ENCODE data around the gene ALMS1. TPM values are rescaled to one million over a fixed set of nuclear protein-coding genes. Genes with fewer than 3 reads are reported as not detected.
"Not testable (repeated sequence)": the region's sequence is repeated elsewhere in the genome, so short reads cannot be mapped to it uniquely, and the experiment has no call there.

The ALMS1 gene, protein sequence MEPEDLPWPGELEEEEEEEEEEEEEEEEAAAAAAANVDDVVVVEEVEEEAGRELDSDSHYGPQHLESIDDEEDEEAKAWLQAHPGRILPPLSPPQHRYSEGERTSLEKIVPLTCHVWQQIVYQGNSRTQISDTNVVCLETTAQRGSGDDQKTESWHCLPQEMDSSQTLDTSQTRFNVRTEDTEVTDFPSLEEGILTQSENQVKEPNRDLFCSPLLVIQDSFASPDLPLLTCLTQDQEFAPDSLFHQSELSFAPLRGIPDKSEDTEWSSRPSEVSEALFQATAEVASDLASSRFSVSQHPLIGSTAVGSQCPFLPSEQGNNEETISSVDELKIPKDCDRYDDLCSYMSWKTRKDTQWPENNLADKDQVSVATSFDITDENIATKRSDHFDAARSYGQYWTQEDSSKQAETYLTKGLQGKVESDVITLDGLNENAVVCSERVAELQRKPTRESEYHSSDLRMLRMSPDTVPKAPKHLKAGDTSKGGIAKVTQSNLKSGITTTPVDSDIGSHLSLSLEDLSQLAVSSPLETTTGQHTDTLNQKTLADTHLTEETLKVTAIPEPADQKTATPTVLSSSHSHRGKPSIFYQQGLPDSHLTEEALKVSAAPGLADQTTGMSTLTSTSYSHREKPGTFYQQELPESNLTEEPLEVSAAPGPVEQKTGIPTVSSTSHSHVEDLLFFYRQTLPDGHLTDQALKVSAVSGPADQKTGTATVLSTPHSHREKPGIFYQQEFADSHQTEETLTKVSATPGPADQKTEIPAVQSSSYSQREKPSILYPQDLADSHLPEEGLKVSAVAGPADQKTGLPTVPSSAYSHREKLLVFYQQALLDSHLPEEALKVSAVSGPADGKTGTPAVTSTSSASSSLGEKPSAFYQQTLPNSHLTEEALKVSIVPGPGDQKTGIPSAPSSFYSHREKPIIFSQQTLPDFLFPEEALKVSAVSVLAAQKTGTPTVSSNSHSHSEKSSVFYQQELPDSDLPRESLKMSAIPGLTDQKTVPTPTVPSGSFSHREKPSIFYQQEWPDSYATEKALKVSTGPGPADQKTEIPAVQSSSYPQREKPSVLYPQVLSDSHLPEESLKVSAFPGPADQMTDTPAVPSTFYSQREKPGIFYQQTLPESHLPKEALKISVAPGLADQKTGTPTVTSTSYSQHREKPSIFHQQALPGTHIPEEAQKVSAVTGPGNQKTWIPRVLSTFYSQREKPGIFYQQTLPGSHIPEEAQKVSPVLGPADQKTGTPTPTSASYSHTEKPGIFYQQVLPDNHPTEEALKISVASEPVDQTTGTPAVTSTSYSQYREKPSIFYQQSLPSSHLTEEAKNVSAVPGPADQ (N-terminal part only)
- total RNA-seq (2014; rRNA removed; shearing (Covaris generic)), result 12.3 and 14.6 TPM in 2 replicates
- polyA plus RNA-seq (2015; cell fraction: cytosol; rRNA removed), result 4.4 and 5.5 TPM in 2 replicates
- polyA plus RNA-seq (2015; cell fraction: nucleus; rRNA removed), result 13.8 and 15.8 TPM in 2 replicates

DNA sequence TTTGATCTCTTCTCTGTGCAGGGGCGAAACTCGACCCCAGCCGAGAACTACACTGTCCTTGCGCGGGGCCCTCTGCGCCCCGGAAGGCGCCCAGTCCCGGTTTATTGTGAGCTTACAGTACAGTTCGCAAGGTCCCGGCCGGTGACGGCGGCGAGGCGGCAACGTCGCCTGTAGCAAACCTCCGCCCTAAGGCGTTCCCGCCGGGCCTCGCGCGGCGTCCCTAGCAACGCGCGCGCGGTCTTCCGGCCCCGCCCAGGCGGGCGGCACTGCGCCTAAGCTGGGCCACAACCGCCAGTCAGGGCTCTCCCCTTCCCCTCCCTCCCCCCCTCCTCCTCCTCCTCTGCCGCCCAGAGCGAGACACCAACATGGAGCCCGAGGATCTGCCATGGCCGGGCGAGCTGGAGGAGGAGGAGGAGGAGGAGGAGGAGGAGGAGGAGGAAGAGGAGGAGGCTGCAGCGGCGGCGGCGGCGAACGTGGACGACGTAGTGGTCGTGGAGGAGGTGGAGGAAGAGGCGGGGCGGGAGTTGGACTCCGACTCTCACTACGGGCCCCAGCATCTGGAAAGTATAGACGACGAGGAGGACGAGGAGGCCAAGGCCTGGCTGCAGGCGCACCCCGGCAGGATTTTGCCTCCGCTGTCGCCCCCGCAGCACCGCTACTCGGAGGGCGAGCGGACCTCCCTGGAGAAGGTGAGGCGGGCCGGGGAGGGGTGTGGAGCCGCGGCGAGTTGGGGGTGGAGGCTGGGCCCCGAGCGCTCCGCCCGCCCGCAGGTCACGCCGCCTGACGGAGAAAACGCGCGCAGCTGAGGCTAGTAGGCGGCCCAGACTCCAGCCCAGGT, at the start of gene ALMS1:
Gene ALMS1, plus strand, starts transcription at position 333 of the 838 bp plus-strand sequence. Its CDS starts 33 bp downstream, at position 366.
- DNase-seq (ENCODE audit: low read depth), result peak; percentile 89

DNA sequence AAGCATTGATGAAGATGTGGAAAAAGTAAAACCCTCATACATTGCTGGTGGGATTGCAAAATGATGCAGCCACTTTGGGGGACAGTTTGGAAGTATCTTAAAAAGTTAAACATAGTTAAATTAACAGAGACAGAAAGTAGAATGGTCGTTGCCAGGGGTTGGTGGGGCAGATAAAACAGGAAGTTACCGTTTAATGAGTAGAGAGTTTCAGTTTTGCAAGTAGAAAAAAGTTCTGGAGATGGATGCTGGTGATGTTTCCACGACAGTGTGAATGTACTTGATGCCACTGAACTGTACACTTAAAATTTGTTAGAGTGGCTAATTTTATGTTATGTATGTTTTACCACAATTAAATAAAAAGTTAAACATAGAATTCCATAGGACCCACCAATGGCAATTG, 47.8 kb upstream of the ALMS1 start:
- DNase-seq (ENCODE audit: low read depth), result no peak

DNA sequence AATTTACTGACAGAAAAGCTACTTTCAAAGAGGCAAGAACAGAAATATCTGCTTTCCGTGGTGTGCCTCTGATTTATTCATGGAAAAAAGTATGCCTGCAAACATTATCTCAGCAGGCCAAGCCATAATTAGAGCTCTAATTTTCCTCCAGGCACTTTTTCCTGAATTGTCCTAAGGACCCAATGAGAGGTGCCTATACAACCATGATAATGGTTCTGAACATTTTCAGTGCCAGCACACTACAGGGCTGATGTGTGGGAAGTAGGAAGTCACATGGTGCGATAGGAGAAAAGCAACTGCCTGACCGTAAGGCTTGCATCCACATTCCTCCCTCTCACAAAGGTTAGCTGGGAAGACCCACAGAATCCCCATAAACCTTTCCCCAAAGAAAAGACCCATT, 46.4 kb upstream of the ALMS1 start:
- no peak for DNase-seq (ENCODE audit: low read depth)

DNA sequence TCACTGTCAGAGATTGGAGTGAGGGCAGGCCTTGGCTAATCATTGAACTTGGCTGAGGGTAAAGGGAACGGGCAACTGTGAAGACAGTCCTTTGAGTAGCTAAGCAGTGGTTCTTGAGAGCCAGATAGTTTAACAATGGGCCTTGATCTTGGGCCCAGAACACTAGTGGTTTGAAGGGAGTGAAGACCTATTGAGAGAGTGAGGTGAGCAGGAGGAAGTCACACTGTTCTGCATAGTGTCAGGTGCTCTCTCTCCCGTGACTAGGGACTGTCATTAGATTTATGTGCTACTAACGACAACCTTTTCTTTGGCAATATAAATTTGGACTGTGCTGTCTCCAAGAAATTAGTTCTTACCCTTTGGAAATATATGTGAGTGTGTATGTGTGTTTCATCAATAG, 44.6 kb upstream of the ALMS1 start:
- no peak for DNase-seq (ENCODE audit: low read depth)

DNA sequence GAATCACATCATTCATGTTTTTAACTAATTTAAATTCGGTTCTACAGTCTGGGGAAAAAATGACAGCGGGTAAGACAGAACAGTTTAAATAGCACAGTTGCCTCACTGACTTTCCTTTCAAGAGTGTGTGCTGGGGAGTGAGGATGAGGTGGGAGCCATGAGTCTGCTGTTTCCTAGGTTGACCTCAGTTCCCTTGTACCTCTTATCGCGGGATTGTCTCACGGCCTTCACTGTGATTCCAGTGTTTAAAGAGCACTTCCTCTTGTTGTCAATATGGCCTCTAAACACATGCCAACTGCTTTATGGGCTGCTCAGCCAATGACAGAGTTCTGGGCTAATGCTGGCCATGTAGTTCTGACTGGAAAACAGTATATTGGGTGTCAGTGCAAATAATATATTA, 41.6 kb upstream of the ALMS1 start:
- DNase-seq (ENCODE audit: low read depth), result no peak

DNA sequence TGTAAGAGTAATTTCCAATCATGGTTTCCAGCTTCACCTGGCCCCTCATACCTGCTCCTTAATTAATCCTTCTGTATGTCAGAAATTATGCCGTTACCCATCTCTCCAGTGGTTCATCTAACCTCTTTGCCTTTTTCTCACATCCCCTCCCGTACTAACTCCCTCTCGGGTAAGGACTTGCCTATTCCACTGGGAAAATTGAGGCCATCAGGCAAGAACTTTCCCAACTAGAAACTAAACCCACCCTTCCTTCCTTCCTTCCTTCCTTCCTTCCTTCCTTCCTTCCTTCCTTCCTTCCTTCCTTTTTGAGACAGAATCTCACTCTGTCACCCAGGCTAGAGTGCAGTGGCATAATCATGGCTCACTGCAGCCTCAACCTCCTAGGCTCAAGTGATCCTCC, 40.9 kb upstream of the ALMS1 start:
- DNase-seq (ENCODE audit: low read depth), result not testable (repeated sequence)

DNA sequence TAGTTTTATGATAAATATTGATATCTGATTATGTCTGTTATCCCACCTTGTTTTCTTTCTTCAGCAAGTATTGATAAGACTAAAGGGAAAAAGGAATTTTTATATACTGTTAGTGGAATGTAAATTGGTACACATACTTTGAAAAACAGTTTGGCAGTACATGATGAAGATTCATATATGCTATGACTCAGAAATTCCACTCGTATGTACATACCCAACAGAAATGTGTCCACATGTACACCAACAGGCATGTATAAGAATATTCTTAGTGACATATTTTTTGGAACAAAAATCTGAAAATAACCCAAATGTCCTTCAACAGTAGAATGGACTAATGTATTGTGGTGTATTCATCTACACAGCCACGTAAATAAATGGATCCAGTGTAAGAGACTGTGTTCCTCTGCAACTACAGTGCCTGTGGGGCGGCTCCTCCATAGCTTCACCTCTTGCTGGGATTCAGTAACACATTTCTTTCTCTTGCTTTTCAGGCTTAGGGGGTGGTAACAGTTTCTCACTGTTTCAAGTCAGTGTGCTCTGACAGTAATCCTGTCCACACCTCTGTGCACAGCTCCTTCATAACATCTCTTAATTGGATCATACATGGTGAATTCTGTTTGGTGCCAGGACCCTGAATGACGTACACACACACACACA, 35.5 kb upstream of the ALMS1 start:
- DNase-seq (ENCODE audit: low read depth), result no peak

- no peak for DNase-seq (ENCODE audit: low read depth)
Observed at GRCh38 chr2:73356097-73356496, 29.5 kb upstream of the ALMS1 start.

- DNase-seq (ENCODE audit: low read depth), result no peak
Observed at GRCh38 chr2:73359915-73360697, 25.5 kb upstream of the ALMS1 start.

DNA sequence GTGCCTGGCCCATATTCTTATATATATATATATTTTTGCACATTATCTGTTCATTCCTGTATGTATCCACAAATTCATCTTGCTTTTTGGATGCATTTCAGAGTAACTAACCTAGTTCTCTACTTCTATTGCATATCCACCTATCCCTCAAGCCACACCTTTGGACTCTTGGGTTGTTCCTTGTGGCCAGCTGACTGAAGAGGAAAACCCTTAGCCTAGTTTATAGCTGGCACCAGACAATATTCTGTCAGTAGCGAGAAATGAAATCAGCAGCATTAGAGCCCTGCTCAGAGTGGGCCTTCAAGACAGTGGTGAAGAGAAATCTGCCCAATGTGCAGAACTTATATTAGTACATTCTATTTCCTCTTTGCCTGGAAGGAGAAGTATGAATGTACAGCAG, 19.6 kb upstream of the ALMS1 start:
- no peak for DNase-seq (ENCODE audit: low read depth)

GRCh38 chr2:73368781-73369180, 16.9 kb upstream of the ALMS1 start:
- no peak for DNase-seq (ENCODE audit: low read depth)

DNA sequence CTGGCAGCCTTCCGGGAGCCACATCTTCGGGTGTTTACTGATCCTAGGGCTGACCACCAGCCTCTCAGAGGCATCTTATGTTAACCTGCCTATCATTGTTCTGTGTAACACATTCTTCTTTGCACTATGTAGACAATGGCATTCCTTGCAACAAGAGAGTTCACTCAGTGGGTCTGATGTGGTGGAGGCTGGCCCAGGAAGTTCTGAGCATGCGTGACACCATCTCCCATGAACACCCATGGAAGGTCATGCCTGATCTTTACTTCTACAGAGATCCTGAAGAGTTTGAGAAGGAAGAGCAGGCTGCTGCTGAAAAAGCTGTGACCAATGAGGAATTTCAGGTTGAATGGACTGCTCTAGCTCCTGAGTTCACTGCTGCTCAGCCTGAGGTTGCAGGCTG, 15.3 kb upstream of the ALMS1 start:
- DNase-seq (ENCODE audit: low read depth), result no peak

DNA sequence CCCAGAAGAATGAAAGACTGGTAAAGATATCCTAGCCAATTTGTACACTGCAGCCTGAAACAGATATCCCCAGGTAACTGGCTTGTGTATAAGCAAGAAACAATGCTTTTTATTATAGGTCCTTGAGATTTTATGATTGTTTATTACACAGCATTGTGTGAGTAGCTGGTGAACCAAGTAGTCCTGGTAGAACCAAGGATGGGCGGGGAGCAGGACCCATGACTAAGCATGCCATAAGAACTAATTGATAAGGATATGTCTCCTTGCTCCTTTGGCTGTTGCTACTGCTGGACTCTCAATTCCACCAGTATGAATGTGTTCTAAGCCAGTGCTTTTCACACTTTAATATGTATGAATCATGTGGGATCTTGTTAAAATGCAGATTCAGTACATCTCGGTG, 12.3 kb upstream of the ALMS1 start:
- no peak for DNase-seq (ENCODE audit: low read depth)

DNA sequence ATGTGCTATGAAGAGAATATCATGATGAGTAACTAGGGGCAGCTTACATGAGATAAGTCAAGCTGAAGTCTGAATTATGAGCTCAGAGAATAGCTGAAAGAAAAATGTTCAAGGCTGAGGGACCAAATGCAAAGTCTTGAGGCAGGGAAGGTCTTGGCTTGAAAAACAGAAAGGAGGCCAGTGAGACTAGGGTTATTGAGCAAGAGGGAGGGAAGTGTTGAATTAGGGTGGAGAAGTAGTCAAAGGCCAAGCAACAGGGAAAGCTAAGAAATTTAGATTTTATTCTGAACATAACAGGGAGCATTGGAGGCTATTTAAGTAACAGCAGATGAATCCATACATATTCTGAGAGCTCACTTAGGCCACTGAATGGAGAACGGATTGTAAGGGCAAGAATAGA, 11.4 kb upstream of the ALMS1 start:
- DNase-seq (ENCODE audit: low read depth), result no peak

GRCh38 chr2:73376681-73377080, 9.0 kb upstream of the ALMS1 start:
- no peak for DNase-seq (ENCODE audit: low read depth)

GRCh38 chr2:73383036-73383435, 2.6 kb upstream of the ALMS1 start:
- no peak for DNase-seq (ENCODE audit: low read depth)

GRCh38 chr2:73385123-73385503, 523 bp upstream of the ALMS1 start:
- DNase-seq (ENCODE audit: low read depth), result no peak

GRCh38 chr2:73386342-73386868, 769 bp downstream of the ALMS1 start:
- no peak for DNase-seq (ENCODE audit: low read depth)

Data from HT1080 (cell line).